Transverse colon (tissue), 4 donors: ENCODE results near the gene LGR6. TPM values are rescaled to one million over a fixed set of nuclear protein-coding genes. Genes with fewer than 3 reads are reported as not detected.

ENCODE experiments used
- DNase-seq: peaks from one replicate; pipeline ENCODE4 v3.0.0-alpha.2; 2019
- H3K27ac ChIP-seq, 4 donors: fragments of 200-600 bp; sonication (generic); 2 replicates each; pipeline ENCODE4 v1.5.1; 2016 to 2018; ENCODE audit warnings: inconsistent platforms in 4 of 4
- H3K27me3 ChIP-seq: fragments of 200-600 bp; sonication (generic); 2 replicates; pipeline ENCODE4 v1.5.1; 2017; ENCODE audit warnings: inconsistent platforms
- H3K36me3 ChIP-seq, 4 donors: fragments of 200-600 bp; sonication (generic); 2 replicates each; pipeline ENCODE4 v1.5.1; 2017 to 2019; ENCODE audit warnings: inconsistent platforms in 4 of 4
- H3K4me1 ChIP-seq, 4 donors: fragments of 200-600 bp; sonication (generic); 2 replicates each; pipeline ENCODE4 v1.5.1; 2017 to 2020; ENCODE audit warnings: inconsistent platforms in 4 of 4
- H3K4me3 ChIP-seq, 4 donors: fragments of 200-600 bp; sonication (generic); 1 replicate in 1 of 4; 2 replicates in 3 of 4; pipeline versions ENCODE4 v1.5.1 to v1.6.1; 2017 to 2019; ENCODE audit warnings: inconsistent platforms in 4 of 4
- H3K9me3 ChIP-seq, 2 donors: fragments of 200-600 bp; sonication (generic); 2 replicates each; pipeline ENCODE4 v1.5.1; 2017 to 2019; ENCODE audit warnings: inconsistent platforms in 2 of 2
- CTCF ChIP-seq, 5 experiments: fragments of 200-600 bp in 3 of 5; fragments of 450-650 bp in 2 of 5; sonication (generic) in 3 of 5; IDR thresholded peaks; 1 replicate in 2 of 5; 2 replicates in 3 of 5; pipeline ENCODE4 v1.5.1; 2016 to 2017; ENCODE audit warnings: antibody characterized with exemption in 5 of 5, inconsistent platforms in 3 of 5, mild to moderate bottlenecking in 2 of 5, moderate library complexity in 1 of 5
- EP300 ChIP-seq: sonication (generic); formaldehyde crosslinking; IDR thresholded peaks from one replicate; pipeline ENCODE4 v1.6.1; 2017; ENCODE audit warnings: antibody characterized with exemption, low read depth
- POLR2A ChIP-seq: fragments of 450-650 bp; IDR thresholded peaks from one replicate; pipeline ENCODE4 v1.6.1; 2016; ENCODE audit warnings: antibody characterized with exemption, mild to moderate bottlenecking, moderate library complexity
- POLR2AphosphoS5 ChIP-seq, 3 donors: sonication (generic); formaldehyde crosslinking; IDR thresholded peaks; one replicate each; pipeline ENCODE4 v1.6.1; 2016; ENCODE audit warnings: antibody characterized with exemption in 3 of 3
- WGBS, 2 donors: methylation state at CpG; one replicate each; pipeline ENCODE4 v1.1.5; 2018; ENCODE audit warnings: low coverage in 1 of 2; 5-methylcytosine and 5-hydroxymethylcytosine counted together
- in situ Hi-C, 4 donors: fragments of 200-750 bp; cut with MboI; loops; one replicate each; pipeline versions ENCODE4 v1.15.0 to v1.15.1; 2017; ENCODE audit warnings: low sequenced_read_pairs in 3 of 4, low pct_ligation_motif_present in 1 of 4, low pct_unique_long_range_greater_than_20kb in 1 of 4
- intact Hi-C: fragments of 100-400 bp; cut with DNase I; formaldehyde crosslinking; loops from one replicate; pipeline ENCODE4 v1.15.1; 2023; ENCODE audit warnings: low total_unique reads
- total RNA-seq, 4 donors: library from RNA; depleted of rRNA; stranded (reverse); fragments of >200 nt; gene quantifications; one replicate each; pipeline ENCODE4 v1.1.0, GENCODE V29; 2016

Gene LGR6
- total RNA-seq, 4 donors from 2014 or later = 0.41 to 1.6 TPM; not detected in 2

- no peaks in the 10 kb centered on the region for H3K27me3 ChIP-seq
- intact Hi-C loops = no loop called here
- H3K4me3 ChIP-seq = no peak overlapping the region
- H3K27ac ChIP-seq = no peak overlapping the region
- in situ Hi-C loops = no loop called here
- no peaks in the 10 kb centered on the region for H3K36me3 ChIP-seq
- 40 to 60% methylated on average over 1 to 10 of the region's 10 CpGs for WGBS, 2 donors
- no peak for TF ChIP-seq EP300
- TF ChIP-seq POLR2AphosphoS5 (IDR thresholded peaks at IDR 0.05) = no peak
- no peak for TF ChIP-seq CTCF (IDR thresholded peaks at IDR 0.05)
- no peak for TF ChIP-seq POLR2A
- no peak for DNase-seq
- no peaks in the 10 kb centered on the region for H3K9me3 ChIP-seq
- no peaks in the 10 kb centered on the region for H3K4me1 ChIP-seq
Measured at GRCh38 chr1:202283379-202283844, 89.8 kb downstream of the LGR6 start.

- intact Hi-C loops (no loop called here), in situ Hi-C loops (no loop called here)
- TF ChIP-seq POLR2AphosphoS5 (IDR thresholded peaks at IDR 0.05) (no peak), POLR2A (no peak), CTCF (IDR thresholded peaks at IDR 0.05) (no peak), EP300 (no peak)
- no peaks in the 10 kb centered on the region for H3K36me3 ChIP-seq
- H3K9me3 ChIP-seq = no peaks in the 10 kb centered on the region
- 76% methylated on average over 4 of the region's 4 CpGs; no CpG with 5 or more reads in 1 of the 2 donors for WGBS, 2 donors
- no peak for DNase-seq
- H3K27ac ChIP-seq = no peak overlapping the region
- H3K4me3 ChIP-seq = no peak overlapping the region
- H3K27me3 ChIP-seq = no peaks in the 10 kb centered on the region
- H3K4me1 ChIP-seq = no peaks in the 10 kb centered on the region
Measured at GRCh38 chr1:202283991-202284390, 90.4 kb downstream of the LGR6 start.

- in situ Hi-C loops (no loop called here), intact Hi-C loops (no loop called here)
- no peak for DNase-seq
- H3K27me3 ChIP-seq = no peaks in the 10 kb centered on the region
- H3K9me3 ChIP-seq = no peaks in the 10 kb centered on the region
- 57 to 87% methylated on average over 1 to 3 of the region's 3 CpGs for WGBS, 2 donors
- TF ChIP-seq POLR2A (no peak), CTCF (IDR thresholded peaks at IDR 0.05) (no peak), EP300 (no peak), POLR2AphosphoS5 (IDR thresholded peaks at IDR 0.05) (no peak)
- no peak overlapping the region for H3K4me3 ChIP-seq
- no peaks in the 10 kb centered on the region for H3K36me3 ChIP-seq
- H3K4me1 ChIP-seq = no peaks in the 10 kb centered on the region
- H3K27ac ChIP-seq = no peak overlapping the region
Measured at GRCh38 chr1:202285908-202286307, 92.3 kb downstream of the LGR6 start.

GRCh38 chr1:202286622-202287097, 93.1 kb downstream of the LGR6 start:
- no peak overlapping the region for H3K27ac ChIP-seq
- WGBS, 2 donors = 78 to 95% methylated on average over 4 to 6 of the region's 6 CpGs
- no peak for TF ChIP-seq EP300
- no peak for TF ChIP-seq POLR2A
- TF ChIP-seq CTCF (IDR thresholded peaks at IDR 0.05) = no peak
- no peak for TF ChIP-seq POLR2AphosphoS5 (IDR thresholded peaks at IDR 0.05)

More at GRCh38 chr1:202286622-202287097, 93.1 kb downstream of the LGR6 start:
- Histone ChIP-seq H3K36me3 (no peaks in the 10 kb centered on the region), H3K4me3 (no peak overlapping the region), H3K9me3 (no peaks in the 10 kb centered on the region), H3K27me3 (no peaks in the 10 kb centered on the region), H3K4me1 (no peaks in the 10 kb centered on the region)
- no peak for DNase-seq
- in situ Hi-C loops (no loop called here), intact Hi-C loops (no loop called here)
